ENCODE data around the gene TM6SF1. TPM values are rescaled to one million over a fixed set of nuclear protein-coding genes. Genes with fewer than 3 reads are reported as not detected.
"Not testable (repeated sequence)": the region's sequence is repeated elsewhere in the genome, so short reads cannot be mapped to it uniquely, and the experiment has no call there.

Gene TM6SF1
- total RNA-seq, 1 donor from 2014 or later: 5.6 TPM

DNA sequence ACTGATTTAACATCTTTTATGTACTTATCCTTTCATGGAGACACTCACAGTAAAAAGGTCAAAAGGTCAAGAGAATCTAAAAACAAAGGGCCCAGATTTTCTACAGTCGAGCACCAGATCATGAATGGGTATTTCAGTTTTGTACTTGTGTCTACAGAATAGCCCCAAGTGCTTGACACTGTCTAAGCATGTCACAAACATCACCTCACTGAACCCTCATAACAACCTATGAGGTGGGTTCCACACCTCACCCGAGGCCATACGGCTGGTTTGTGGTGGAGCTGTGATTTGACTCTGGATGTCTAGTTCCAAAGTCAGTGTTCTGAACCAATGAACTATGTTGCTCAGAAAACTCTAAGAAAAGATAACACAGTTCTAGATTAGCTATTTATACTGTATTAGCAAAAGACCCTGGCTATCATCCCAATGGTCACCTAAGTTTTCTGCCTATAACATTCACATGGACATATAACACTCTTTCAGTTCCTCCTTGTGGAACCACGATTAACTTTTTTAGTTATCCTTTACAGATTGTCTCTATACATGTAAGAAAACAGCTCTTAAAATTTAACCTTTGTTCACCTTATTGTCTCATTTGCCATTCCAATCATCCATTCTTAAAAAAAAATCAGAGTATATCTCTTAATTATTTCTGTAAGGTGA is 25.5 kb downstream of the TM6SF1 start:
- Mint-ChIP-seq H3K9me3 (ENCODE audit: unreplicated experiment) (no peaks in the 10 kb centered on the region), H3K4me1 (ENCODE audit: unreplicated experiment) (no peaks in the 10 kb centered on the region), H3K27ac (ENCODE audit: unreplicated experiment) (no peak overlapping the region), H3K4me3 (ENCODE audit: unreplicated experiment) (no peak overlapping the region), H3K36me3 (ENCODE audit: unreplicated experiment) (peaks cover 32% of the 10 kb centered on the region), H3K27me3 (ENCODE audit: unreplicated experiment) (no peaks in the 10 kb centered on the region)
- TF ChIP-seq, protein P1, sequence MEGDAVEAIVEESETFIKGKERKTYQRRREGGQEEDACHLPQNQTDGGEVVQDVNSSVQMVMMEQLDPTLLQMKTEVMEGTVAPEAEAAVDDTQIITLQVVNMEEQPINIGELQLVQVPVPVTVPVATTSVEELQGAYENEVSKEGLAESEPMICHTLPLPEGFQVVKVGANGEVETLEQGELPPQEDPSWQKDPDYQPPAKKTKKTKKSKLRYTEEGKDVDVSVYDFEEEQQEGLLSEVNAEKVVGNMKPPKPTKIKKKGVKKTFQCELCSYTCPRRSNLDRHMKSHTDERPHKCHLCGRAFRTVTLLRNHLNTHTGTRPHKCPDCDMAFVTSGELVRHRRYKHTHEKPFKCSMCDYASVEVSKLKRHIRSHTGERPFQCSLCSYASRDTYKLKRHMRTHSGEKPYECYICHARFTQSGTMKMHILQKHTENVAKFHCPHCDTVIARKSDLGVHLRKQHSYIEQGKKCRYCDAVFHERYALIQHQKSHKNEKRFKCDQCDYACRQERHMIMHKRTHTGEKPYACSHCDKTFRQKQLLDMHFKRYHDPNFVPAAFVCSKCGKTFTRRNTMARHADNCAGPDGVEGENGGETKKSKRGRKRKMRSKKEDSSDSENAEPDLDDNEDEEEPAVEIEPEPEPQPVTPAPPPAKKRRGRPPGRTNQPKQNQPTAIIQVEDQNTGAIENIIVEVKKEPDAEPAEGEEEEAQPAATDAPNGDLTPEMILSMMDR (IDR thresholded peaks at IDR 0.05): no peak
- no peak for DNase-seq (ENCODE audit: extremely low spot score, unreplicated experiment)

DNA sequence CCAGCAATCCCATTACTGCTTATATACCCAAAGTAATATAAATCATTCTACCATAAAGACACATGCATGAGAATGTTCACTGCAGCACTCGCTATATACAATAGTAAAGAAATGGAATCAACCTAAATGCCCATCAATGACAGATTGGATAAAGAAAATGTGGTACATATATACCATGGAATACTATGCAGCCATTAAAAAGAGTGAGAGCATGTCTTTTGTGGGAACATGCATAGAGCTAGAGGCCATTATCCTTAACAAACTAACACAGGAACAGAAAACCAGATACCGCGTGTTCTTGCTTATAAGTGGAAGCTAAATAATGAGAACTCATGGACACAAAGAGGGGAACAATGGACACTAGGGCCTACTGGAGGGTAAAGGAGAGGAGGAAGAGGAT is 34.7 kb downstream of the TM6SF1 start:
- not testable (repeated sequence) for H3K9me3 Mint-ChIP-seq (ENCODE audit: unreplicated experiment); H3K27ac Mint-ChIP-seq (ENCODE audit: unreplicated experiment); H3K27me3 Mint-ChIP-seq (ENCODE audit: unreplicated experiment); H3K4me3 Mint-ChIP-seq (ENCODE audit: unreplicated experiment); H3K4me1 Mint-ChIP-seq (ENCODE audit: unreplicated experiment); DNase-seq (ENCODE audit: extremely low spot score, unreplicated experiment)
- peaks cover 47% of the 10 kb centered on the region for H3K36me3 Mint-ChIP-seq (ENCODE audit: unreplicated experiment)

DNA sequence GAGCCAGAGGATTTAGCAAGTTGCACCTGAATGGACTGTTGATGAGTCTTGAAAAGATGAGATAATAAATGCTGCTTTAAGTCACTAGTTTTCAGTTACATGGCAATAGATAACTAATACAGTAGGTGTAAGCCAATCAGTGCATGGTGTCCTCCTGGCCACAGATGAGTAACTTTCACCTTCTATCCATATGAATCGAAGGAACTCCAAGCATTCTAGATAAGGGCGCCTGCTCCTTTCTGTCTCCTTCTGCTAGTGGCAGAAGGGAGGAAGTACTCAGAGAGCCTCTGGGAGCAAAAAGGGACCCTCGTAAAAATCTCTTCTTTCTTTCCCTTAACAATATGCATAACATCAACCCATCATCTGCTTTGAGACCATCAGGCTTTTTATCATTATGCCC is 37.3 kb downstream of the TM6SF1 start:
- Mint-ChIP-seq H3K27ac (ENCODE audit: unreplicated experiment) (no peak overlapping the region), H3K9me3 (ENCODE audit: unreplicated experiment) (no peaks in the 10 kb centered on the region), H3K27me3 (ENCODE audit: unreplicated experiment) (no peaks in the 10 kb centered on the region), H3K36me3 (ENCODE audit: unreplicated experiment) (peaks cover 66% of the 10 kb centered on the region), H3K4me1 (ENCODE audit: unreplicated experiment) (no peaks in the 10 kb centered on the region), H3K4me3 (ENCODE audit: unreplicated experiment) (no peak overlapping the region)
- TF ChIP-seq, protein P1 (IDR thresholded peaks at IDR 0.05): no peak
- DNase-seq (ENCODE audit: extremely low spot score, unreplicated experiment): no peak

DNA sequence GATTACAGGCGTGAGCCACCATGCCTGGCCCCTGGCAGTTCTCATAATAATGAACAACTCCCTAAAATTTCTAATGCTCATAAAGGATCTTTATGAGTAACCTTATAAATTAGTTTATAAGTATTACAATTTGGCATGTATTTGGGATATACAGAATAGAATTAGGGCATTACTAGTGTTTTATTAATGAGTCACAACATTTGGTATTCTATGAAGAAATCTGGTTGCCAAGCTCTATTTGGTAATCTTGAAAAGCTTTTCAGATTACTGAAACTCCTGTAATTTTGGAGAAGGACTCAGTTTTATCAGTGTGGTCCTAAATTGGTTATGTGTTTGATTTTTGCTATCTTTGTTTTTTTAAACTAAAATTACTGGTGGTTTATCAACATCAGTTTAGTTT is 45.8 kb downstream of the TM6SF1 start:
- no peak for DNase-seq (ENCODE audit: extremely low spot score, unreplicated experiment)
- TF ChIP-seq, protein P1 (IDR thresholded peaks at IDR 0.05): no peak
- H3K9me3 Mint-ChIP-seq (ENCODE audit: unreplicated experiment): no peaks in the 10 kb centered on the region
- peaks cover 39% of the 10 kb centered on the region for H3K36me3 Mint-ChIP-seq (ENCODE audit: unreplicated experiment)
- H3K27ac Mint-ChIP-seq (ENCODE audit: unreplicated experiment): no peak overlapping the region
- no peaks in the 10 kb centered on the region for H3K27me3 Mint-ChIP-seq (ENCODE audit: unreplicated experiment)
- no peaks in the 10 kb centered on the region for H3K4me1 Mint-ChIP-seq (ENCODE audit: unreplicated experiment)
- no peak overlapping the region for H3K4me3 Mint-ChIP-seq (ENCODE audit: unreplicated experiment)

DNA sequence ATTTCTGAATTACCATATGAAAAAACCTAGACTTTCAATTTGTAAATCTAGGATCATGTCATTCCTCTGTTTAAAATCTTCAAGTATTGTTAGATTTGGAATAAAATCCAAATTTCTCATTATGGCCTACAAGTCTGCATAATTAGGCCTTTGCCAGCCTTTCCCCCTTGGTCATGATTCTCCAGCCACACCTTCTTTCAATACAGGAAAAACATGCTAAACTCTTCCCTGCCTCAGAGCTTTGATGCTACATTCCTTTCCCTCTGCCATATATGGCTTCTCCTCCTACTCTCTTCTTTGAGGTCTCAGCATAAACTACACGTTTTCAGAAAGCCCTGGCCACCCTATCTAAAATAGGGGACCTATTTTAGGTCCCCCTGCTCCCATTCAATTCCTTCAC is 48.5 kb downstream of the TM6SF1 start:
- no peaks in the 10 kb centered on the region for H3K27me3 Mint-ChIP-seq (ENCODE audit: unreplicated experiment)
- TF ChIP-seq, protein P1 (IDR thresholded peaks at IDR 0.05): no peak
- no peak overlapping the region for H3K27ac Mint-ChIP-seq (ENCODE audit: unreplicated experiment)
- H3K4me3 Mint-ChIP-seq (ENCODE audit: unreplicated experiment): no peak overlapping the region
- H3K4me1 Mint-ChIP-seq (ENCODE audit: unreplicated experiment): no peaks in the 10 kb centered on the region
- H3K36me3 Mint-ChIP-seq (ENCODE audit: unreplicated experiment): peaks cover 27% of the 10 kb centered on the region
- no peaks in the 10 kb centered on the region for H3K9me3 Mint-ChIP-seq (ENCODE audit: unreplicated experiment)
- no peak for DNase-seq (ENCODE audit: extremely low spot score, unreplicated experiment)
